Thyroid gland (tissue), 4 donors: Measurements from ENCODE around the gene PIF1. TPM values are rescaled to one million over a fixed set of nuclear protein-coding genes. Genes with fewer than 3 reads are reported as not detected.

Source experiments
- DNase-seq, 2 donors: peaks; one replicate each; pipeline ENCODE4 v3.0.0-alpha.2; 2019
- H3K27ac ChIP-seq, 3 donors: fragments of 200-600 bp; sonication (generic); 1 replicate in 2 of 3; 2 replicates in 1 of 3; pipeline ENCODE4 v1.5.1; 2016 to 2019; ENCODE audit warnings: mild to moderate bottlenecking in 1 of 3, moderate library complexity in 1 of 3
- H3K27me3 ChIP-seq: fragments of 200-600 bp; sonication (generic); one replicate; pipeline ENCODE4 v1.5.1; 2019
- H3K36me3 ChIP-seq, 2 donors: fragments of 200-600 bp; sonication (generic); one replicate each; pipeline ENCODE4 v1.5.1; 2016 to 2019
- H3K4me1 ChIP-seq, 2 donors: fragments of 200-600 bp; sonication (generic); one replicate each; pipeline ENCODE4 v1.5.1; 2017 to 2019
- H3K4me3 ChIP-seq, 3 donors: fragments of 200-600 bp; sonication (generic); replicated peaks in 1 of 3; 1 replicate in 2 of 3; 2 replicates in 1 of 3; pipeline ENCODE4 v1.5.1; 2016; ENCODE audit warnings: mild to moderate bottlenecking in 1 of 3
- H3K9me3 ChIP-seq: fragments of 200-600 bp; sonication (generic); one replicate; pipeline ENCODE4 v1.5.1; 2017
- POLR2A ChIP-seq, 2 donors: fragments of 450-650 bp; IDR thresholded peaks; one replicate each; pipeline ENCODE4 v1.6.1; 2017; ENCODE audit warnings: antibody characterized with exemption in 2 of 2, mild to moderate bottlenecking in 2 of 2, moderate library complexity in 1 of 2
- WGBS, 2 donors: methylation state at CpG; one replicate each; pipeline ENCODE4 v1.1.5; 2017; 5-methylcytosine and 5-hydroxymethylcytosine counted together
- intact Hi-C: fragments of 100-400 bp; cut with DNase I; formaldehyde crosslinking; loops from one replicate; pipeline ENCODE4 v1.15.1; 2023
- total RNA-seq, 4 donors: library from RNA; depleted of rRNA; stranded (reverse); fragments of >200 nt; gene quantifications; one replicate each; pipeline ENCODE4 v1.2.3, GENCODE V29; 2016
- TF ChIP-seq, protein P1 (sequence below), 6 experiments: fragments of 200-600 bp in 3 of 6; fragments of 450-650 bp in 3 of 6; sonication (generic) in 3 of 6; IDR thresholded peaks; one replicate each; pipeline ENCODE4 v1.5.1; 2016 to 2019; ENCODE audit warnings: antibody characterized with exemption in 6 of 6, mild to moderate bottlenecking in 2 of 6, inconsistent platforms in 1 of 6, moderate library complexity in 1 of 6

PIF1 gene
- total RNA-seq, 4 donors from 2014 or later = 0.33 to 1.1 (median 0.54) TPM; not detected in 1

DNA sequence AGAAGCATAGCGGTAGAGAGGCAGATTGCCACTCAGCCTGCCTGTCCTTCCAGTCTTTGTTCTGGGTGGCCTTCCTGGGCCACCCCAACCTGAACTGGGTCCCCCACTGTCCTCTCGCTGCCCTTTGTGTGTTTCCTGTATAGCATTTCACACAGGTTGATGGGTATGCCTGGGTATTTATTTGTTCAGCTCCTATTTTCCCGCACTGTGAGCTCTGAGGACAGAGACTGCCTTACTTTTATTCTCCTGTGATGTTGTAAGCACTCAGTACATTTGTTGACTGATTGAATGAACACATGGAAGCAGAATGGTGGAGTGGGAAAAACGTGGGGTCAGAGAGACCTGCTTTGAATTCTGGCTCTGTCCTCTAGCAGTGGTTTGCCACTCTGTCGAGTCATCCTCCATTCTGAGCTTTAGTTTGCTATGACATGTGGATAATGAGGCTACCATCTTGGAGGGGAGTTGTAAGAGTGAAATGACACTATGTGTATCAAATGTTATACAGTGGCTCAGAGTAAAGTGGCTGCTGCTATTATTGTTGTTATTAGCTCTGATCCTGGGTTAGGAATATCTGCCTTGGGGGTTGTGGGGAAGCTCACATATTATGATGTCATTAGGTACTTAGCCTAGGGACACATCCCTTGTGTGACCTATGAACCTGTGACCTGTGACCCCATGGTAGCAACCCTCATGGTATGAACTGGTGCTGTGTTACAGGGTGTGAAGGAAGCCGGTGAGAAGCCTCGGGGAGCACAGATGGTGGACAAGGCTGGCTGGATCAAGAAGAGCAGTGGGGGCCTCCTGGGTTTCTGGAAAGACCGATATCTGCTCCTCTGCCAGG, 22.6 kb upstream of the PIF1 start:
- Histone ChIP-seq H3K4me3 (no peak overlapping the region), H3K9me3 (no peaks in the 10 kb centered on the region), H3K36me3 (peaks cover 7 to 26% of the 10 kb centered on the region in 2 donors), H3K4me1 (peaks cover 85 to 100% of the 10 kb centered on the region in 2 donors), H3K27ac (peak overlapping the region; percentile 81 to 95 (median 93)), H3K27me3 (no peaks in the 10 kb centered on the region)
- no peak for TF ChIP-seq POLR2A (IDR thresholded peaks at IDR 0.05)
- TF ChIP-seq, protein P1, sequence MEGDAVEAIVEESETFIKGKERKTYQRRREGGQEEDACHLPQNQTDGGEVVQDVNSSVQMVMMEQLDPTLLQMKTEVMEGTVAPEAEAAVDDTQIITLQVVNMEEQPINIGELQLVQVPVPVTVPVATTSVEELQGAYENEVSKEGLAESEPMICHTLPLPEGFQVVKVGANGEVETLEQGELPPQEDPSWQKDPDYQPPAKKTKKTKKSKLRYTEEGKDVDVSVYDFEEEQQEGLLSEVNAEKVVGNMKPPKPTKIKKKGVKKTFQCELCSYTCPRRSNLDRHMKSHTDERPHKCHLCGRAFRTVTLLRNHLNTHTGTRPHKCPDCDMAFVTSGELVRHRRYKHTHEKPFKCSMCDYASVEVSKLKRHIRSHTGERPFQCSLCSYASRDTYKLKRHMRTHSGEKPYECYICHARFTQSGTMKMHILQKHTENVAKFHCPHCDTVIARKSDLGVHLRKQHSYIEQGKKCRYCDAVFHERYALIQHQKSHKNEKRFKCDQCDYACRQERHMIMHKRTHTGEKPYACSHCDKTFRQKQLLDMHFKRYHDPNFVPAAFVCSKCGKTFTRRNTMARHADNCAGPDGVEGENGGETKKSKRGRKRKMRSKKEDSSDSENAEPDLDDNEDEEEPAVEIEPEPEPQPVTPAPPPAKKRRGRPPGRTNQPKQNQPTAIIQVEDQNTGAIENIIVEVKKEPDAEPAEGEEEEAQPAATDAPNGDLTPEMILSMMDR (IDR thresholded peaks at IDR 0.05) = no peak
- intact Hi-C loops = loop anchor here (5.0 to 10.0 kb wide), 2 partner anchors 44 to 137 kb away; partner anchors contain the start of gene SPG21
- DNase-seq = no peak
- 58 to 71% methylated on average over 7 to 8 of the region's 8 CpGs for WGBS, 2 donors

DNA sequence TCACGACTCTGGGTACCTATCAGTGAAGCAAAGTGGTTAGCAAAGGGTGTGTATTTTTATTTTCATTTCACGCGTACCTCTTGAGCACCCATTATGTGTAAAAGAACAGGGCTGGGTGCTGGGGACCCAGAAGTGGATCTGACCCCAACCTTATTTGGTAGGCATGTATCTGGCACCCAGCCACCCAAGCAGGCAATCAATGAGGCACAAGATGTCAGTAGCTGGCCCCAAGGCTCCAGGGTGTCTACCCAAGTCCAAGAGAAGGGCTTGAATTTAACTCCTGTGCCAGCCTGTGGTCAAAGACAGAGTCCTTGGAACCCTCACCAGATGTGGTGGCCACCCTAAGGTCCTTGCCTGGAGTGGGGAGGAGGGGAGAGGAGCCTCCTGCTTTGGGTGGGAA, 22.0 kb upstream of the PIF1 start:
- peak; percentile 91 to 94 for DNase-seq
- intact Hi-C loops = loop anchor here (5.0 to 10.0 kb wide), 2 partner anchors 45 to 137 kb away; partner anchors contain the start of gene SPG21
- TF ChIP-seq, protein P1 (IDR thresholded peaks at IDR 0.05) = no peak
- TF ChIP-seq POLR2A (IDR thresholded peaks at IDR 0.05) = peak in 1 of 2 donors; percentile 72
- Histone ChIP-seq H3K27ac (peak overlapping the region; percentile 81 to 95 (median 93)), H3K4me3 (no peak overlapping the region), H3K27me3 (no peaks in the 10 kb centered on the region), H3K4me1 (peaks cover 83 to 94% of the 10 kb centered on the region in 2 donors), H3K9me3 (no peaks in the 10 kb centered on the region), H3K36me3 (peaks cover 7 to 22% of the 10 kb centered on the region in 2 donors)
- WGBS, 2 donors = 25 to 31% methylated on average over 3 of the region's 3 CpGs

DNA sequence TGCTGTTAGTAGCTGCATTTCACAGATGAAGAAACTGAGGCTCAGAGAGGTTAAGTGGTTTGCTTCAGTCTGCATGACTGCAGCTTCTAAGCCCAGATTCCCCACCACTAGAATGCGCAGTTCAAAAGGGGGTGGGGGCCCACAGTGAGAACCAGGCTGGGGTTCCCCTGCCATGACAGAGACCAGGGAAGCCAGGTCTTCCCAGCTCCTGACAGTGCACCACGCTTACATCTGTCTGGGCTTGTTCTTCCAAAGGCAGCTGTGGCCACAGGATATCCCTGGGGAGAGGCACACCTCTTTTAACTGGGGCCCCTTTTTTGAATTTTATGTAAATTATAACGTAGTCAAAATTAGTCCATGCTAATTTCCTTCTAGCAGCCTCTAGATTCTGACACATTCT, 21.6 kb upstream of the PIF1 start:
- WGBS, 2 donors = 42 to 66% methylated on average over 3 of the region's 3 CpGs
- DNase-seq = peak in 1 of 2 donors; percentile 19
- peaks cover 83 to 89% of the 10 kb centered on the region in 2 donors for H3K4me1 ChIP-seq
- intact Hi-C loops = loop anchor here (5.0 to 10.0 kb wide), 2 partner anchors 45 to 138 kb away; partner anchors contain the start of gene SPG21
- H3K27me3 ChIP-seq = no peaks in the 10 kb centered on the region
- H3K27ac ChIP-seq = peak overlapping the region; percentile 81 to 95 (median 93)
- H3K36me3 ChIP-seq = peaks cover 7 to 20% of the 10 kb centered on the region in 2 donors
- H3K4me3 ChIP-seq = no peak overlapping the region
- H3K9me3 ChIP-seq = no peaks in the 10 kb centered on the region
- TF ChIP-seq, protein P1 (IDR thresholded peaks at IDR 0.05) = no peak
- TF ChIP-seq POLR2A (IDR thresholded peaks at IDR 0.05) = no peak

DNA sequence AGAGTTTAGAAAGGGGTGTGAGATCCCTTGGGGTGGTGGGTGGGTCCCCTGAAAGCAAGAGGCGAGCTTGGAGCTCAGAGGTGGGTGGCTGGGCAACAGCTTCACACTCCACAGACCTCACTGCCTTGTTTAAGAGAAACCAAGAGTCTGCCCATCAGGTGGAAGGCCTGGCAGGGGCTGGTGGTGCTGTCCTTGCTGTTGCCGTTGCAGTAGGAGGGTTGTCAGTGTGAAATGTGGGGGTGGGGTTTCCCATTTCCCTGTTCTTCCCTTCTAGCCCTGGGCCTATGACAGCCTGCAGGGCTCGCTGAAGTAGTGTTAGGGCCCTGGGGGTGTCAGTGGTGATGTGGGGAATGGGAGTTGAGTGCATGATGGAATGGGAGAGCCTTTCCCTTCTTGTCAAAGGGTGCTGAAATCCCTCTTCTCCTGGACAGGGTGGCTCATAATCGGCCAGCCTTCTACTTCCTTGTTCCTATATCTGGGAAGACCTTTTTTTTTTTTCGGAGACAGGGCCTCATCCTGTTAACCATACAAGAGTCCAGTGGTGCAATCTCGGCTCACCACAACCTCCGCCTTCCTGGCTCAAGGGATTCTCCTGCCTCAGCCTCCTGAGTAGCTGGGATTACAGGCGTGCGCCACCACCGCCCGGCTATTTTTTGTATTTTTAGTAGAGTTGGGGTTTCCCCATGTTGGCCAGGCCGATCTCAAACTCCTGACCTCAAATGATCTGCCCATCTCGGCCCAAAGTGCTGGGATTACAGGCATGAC, 20.6 kb upstream of the PIF1 start:
- TF ChIP-seq, protein P1 (IDR thresholded peaks at IDR 0.05) = no peak
- TF ChIP-seq POLR2A (IDR thresholded peaks at IDR 0.05) = no peak
- Histone ChIP-seq H3K27me3 (no peaks in the 10 kb centered on the region), H3K4me3 (peak overlapping the region in 1 of 3 donors; percentile 18), H3K27ac (peak overlapping the region; percentile 81 to 95 (median 93)), H3K36me3 (peaks cover 7 to 20% of the 10 kb centered on the region in 2 donors), H3K4me1 (peaks cover 77 to 80% of the 10 kb centered on the region in 2 donors), H3K9me3 (no peaks in the 10 kb centered on the region)
- DNase-seq = peak; percentile 46 to 55
- 69 to 74% methylated on average over 13 of the region's 13 CpGs for WGBS, 2 donors
- intact Hi-C loops = loop anchor here (5.0 to 10.0 kb wide), 2 partner anchors 46 to 139 kb away; partner anchors contain the start of gene SPG21
